Measurements from ENCODE around the gene UNG.

UNG gene

DNA sequence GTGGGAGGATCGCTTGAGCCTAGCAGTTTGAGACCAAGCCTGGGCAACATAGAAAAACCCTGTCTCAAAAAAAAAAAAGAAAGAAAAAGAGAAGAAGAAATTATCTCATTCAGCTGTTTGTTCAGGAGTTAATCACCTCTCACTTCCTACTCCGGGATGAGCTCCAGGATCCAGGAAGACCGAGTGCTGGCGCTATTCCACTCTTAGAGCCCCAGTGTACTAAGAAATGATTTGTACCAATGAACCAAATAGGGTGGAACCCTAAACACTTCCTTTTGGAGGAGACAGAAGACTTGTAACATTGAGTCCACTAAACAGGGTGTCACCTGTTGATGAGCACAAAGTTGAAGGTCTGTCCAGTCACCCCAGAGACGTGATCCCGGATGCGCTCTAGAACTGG, 7.7 kb upstream of the UNG start:
- no peak for DNase-seq

DNA sequence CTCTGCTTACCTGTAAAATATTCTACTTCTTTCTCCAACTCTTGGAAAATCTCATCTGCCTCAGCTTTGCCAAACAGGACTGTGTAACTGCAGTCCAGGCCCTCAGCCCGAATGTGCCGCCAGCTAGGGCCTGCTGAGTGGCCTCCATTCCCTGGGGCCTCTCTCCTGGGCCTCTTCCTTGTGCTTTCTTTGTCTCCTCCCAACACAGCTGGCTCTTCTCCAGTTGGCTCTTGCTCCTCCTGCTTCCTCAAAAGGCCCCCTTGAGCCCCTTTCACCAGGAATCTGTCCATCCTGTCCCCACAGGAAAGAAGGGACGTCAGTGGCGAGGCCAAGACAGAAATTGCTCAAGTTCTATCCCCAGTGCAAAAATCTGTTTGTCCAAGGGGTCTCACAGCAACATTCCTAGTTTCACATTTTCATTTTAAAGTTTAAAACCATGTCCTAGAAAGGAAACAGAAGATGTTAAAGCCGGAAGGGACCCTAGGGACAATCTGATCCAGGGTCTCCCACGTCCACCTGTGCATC, 4.8 kb upstream of the UNG start:
- no peak for DNase-seq

DNA sequence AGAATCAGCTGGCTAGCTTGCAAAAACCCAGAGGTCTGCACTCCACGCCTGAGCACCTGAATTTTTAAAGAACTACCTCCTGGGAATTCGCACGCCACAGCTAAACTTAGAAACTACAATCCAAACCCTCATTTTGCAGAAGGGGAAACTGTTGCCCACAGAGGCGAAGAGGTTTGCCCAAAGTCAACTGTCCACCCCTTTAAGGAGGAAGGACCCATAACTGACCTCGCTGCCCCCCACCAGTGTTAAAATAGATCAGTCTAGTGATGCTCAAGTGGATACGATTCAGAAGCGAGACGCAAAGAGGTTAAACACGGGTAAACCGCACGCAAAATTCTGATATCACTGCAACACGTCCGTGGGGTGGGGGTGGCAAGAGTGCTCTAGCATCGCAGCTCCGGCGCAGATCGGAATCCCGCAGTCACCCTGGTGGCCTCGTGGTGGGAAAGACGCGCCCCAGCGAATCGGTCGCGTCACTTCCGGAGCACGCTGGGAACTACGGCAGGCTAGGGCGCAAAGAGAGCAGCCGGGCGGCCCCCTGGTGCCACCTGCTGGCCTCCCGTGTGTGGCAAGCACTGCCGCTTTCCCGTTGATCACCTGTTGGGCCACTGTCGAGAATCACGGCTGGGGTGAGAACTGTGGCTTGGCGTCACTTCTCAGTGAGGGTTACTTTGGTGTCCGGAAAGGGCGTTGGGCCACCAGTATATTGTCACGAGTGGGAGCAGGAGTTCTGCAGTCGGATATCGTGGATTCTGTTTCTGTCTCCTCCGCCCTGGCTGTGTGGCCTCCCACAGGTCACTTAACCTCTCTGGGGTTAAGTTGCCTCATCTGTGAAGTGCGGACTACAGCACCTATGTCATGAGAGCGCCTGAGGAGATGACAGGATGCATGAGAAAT, 4.1 kb upstream of the UNG start, which contains the start of gene ALKBH2:
Gene ALKBH2 (minus strand): TSS at position 451 of the 897 bp plus-strand sequence. CDS start 686 bp downstream, outside the sequence.
- DNase-seq = peak; percentile 88 to 90 (median 90)

GRCh38 chr12:109097140-109097434, 310 bp upstream of the UNG start:
- DNase-seq = no peak

DNA sequence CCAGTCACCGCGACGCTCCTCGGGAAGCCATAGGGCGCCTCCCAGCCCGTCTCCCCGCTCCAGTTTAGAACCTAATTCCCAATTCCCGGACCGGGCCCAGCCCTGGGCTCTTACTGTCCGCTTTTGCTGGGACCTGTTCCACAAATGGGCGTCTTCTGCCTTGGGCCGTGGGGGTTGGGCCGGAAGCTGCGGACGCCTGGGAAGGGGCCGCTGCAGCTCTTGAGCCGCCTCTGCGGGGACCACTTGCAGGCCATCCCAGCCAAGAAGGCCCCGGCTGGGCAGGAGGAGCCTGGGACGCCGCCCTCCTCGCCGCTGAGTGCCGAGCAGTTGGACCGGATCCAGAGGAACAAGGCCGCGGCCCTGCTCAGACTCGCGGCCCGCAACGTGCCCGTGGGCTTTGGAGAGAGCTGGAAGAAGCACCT, 797 bp downstream of the UNG start:
- DNase-seq = no peak

DNA sequence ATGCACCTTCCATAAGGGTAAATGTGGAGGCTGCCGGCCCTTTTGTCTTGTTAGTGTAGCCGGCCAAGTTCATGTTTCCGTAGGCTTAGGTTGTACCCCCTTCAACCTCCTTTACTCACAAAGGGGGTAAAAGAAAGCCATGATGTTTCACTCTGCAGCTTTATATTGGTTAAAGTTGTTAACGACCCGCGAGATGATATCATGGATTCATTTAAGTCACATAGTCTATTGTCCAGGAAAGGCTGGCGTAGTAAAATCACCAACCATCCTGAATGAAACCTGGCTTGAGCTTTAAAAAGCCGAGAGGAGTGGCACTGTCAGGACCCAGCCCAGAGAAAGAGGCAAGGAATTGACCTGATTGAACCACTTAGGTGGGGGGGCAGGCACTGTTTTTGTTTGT, 1.3 kb downstream of the UNG start:
- DNase-seq = no peak

- DNase-seq = no peak
Observed at GRCh38 chr12:109099431-109100020, 2.1 kb downstream of the UNG start.

DNA sequence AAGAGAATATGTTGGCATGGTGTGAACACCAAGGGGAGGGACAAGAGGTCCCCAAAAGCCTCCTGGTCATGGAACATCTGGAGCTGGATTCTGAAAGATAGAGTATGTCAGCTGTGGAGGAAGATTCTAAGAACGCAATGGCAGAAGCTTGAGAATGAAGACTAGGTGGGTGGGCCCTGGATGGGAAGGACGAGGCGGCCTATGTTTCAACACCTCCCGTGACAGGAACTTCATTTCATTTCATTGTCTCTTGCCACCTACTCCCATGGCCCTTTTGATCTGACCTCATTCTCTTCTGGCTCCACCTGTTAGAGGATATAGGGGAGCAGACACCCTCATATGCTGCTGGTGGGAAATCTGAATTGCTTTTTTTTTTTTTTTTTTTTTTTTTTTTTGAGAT, 3.3 kb downstream of the UNG start:
- DNase-seq = no peak

DNA sequence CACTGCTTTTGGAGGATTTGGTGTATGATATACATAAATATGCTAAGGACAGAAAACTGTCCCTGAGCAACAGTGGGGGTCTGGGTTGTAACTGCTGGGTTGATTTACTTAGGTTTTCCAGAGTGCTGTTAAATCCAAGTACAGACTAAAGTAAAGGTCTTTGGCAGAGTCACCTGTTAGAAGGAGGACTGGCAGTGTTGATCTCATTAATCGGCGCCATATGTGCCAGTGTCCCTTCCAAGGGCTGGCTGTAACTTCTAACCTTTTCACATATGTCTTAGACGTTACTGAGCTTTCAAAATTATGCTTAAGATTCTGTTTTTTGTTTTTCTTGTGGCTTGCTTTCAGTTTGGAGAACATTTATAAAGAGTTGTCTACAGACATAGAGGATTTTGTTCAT, 5.1 kb downstream of the UNG start:
- no peak for DNase-seq

DNA sequence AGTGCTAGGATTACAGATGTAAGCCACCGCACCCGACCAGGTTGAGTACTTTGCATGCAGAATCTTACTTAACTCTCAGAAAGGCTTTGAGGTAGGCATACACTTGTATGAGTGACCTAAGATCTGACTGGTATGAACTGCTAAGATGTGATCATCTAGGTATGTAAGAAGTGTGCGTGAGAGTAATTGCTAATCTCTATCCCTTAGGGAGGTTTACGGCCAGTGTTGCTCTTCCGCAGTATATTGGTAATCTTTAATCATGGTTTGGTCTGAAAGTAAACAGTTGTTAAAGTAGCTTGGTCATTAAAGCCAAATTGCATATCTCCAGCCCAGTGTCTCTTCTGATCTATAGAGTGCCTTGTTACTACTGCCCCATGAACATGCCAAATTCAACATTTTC, 7.8 kb downstream of the UNG start:
- no peak for DNase-seq

DNA sequence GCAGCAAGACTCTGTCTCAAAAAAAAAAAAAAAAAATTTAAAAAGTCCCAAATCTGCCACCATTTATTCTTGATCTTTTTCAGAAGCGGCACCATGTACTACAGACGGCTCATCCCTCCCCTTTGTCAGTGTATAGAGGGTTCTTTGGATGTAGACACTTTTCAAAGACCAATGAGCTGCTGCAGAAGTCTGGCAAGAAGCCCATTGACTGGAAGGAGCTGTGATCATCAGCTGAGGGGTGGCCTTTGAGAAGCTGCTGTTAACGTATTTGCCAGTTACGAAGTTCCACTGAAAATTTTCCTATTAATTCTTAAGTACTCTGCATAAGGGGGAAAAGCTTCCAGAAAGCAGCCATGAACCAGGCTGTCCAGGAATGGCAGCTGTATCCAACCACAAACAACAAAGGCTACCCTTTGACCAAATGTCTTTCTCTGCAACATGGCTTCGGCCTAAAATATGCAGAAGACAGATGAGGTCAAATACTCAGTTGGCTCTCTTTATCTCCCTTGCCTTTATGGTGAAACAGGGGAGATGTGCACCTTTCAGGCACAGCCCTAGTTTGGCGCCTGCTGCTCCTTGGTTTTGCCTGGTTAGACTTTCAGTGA, 12.5 kb downstream of the UNG start:
- no peak for DNase-seq

DNA sequence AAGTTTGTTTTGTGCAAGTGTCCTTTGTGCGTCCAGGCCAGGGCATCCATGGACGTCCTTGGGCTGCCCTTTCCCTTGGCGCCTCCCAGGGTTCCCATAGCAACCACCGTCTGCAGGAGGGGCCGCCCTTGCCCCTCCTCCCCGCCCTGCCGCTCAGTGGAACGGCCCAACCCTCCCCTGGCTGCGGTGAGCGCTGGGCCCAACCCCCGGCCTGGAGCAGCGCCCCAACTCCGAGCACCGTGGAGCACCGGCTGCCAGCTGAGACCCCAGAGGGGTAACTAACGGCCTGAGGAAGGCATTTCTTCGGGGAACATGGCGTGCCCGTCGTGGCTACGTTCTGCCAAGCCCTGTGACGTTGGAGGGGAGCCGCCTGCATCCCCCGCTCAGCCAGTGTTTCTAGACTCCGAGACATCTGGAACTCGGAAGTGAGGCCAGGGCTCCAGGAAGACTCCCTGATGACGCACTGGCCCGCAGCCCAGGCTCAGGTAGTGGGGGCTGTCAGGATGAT, 13.6 kb downstream of the UNG start:
- DNase-seq = peak in 1 of 4 experiments; percentile 42

DNA sequence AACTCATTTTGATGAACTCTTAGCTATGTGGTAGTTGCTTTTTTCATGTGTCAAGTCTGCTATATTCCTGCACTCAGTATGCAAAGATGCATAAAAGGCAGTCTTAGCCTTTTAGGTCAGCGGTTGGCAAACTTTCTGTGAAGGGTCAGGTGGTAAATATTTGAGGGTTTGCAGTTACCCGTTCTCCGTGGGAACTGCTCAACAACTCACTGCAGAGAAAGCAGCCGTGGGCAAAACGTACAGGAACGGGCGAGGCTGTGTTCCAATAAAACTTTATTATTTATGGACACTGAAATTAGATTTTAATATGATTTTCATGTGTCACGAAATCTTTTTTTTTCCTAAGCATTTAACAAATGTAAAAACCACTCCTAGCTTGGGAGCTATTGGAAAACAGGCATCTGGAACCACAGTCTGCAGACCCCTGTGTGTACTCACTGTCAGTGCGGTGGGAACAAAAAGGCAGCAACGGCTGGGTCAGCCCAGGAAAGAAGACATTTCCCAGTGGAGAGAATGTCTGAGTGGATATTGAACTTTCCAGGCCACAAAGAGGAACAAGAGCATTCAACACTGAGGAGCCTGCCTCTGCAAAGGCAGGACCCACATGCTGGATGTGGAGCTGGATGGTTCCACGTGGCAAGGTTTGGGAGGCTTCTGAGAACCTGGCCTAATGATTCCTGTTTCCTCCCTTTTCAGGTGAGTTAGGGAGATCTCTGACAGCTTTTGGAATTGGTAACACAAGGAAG, 15.5 kb downstream of the UNG start:
- no peak for DNase-seq

GRCh38 chr12:109113661-109114321, 16.4 kb downstream of the UNG start:
- DNase-seq = no peak

GRCh38 chr12:109114644-109115043, 17.2 kb downstream of the UNG start:
- no peak for DNase-seq

DNA sequence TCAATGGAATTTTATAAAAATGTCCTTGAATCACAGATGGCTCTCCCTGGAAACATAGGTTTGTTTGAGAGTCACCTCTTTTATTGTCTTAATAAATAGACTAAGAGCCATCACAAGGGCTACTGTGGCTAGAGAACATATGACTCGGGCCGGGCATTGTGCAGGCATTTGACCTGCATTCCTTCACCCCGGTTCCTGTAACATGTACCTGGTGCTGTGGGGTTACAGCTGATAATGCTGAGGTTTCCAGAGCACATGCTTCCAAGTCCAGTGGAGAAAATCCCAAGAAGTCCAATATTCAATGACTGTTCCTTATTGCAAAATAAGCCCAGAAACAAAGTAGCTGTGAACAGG, 18.0 kb downstream of the UNG start:
- no peak for DNase-seq

DNA sequence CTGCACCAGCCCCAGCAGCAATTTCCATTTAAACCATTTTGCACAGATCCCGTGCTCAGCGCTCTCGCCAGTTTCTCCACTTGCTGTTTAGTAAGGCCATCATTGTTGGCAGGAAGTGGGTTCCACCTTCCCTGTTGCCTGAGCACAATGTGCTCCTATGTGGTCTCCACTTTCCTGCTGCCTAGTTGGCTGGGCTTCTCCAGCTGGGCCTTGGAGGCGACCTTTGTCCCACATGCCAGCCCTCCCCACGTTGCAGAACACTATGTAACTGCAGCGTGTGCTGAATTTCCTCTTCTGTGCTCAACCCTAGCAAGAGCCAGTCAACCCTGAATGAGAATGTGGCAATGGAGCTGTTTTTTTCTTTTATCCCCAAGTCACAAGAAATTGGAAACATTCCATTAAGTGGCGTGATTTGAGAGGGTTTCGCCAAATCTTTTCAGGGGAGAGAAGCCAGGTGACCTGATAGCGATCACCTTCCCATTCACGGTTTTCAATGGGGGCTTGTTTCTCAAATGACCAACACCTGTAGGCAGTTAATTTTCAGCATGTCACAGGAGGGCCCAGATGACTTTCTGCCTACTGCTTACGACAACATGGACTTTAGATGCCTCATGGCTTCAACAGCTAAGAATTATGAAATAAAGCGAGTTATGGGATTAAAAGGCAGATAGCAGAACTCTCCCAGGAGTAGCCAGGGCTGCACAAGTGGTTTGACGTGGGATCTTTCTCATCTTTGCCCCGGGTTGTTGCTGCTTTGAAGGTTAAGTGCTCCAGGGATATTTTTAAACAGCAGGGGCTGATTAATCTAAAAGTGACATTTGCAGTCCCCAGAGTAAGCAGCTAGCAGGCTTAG, 18.6 kb downstream of the UNG start, which contains the start of gene ACACB:
Gene ACACB (plus strand): TSS at position 830 of the 853 bp plus-strand sequence. CDS start 22,819 bp downstream, outside the sequence.
- no peak for DNase-seq

DNA sequence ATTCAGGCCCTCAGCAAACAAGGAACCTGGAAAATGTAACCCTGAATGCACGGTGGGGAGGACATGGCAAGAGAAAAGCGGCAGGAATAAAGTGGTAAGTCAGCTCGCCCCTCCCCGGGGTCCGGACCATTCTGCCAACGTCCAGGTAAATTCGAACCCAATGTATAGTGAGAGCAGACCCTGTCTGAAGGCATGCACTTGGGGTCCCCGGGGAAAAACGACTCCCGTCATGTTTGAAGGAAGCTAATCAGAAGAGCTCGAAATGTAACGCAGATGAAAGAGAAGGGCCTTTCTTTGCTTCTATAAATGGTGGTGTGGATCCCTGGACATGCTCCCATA, 19.2 kb downstream of the UNG start:
- DNase-seq = no peak

- no peak for DNase-seq
Observed at GRCh38 chr12:109120095-109120494, 22.7 kb downstream of the UNG start.

GRCh38 chr12:109120557-109120956, 23.2 kb downstream of the UNG start:
- no peak for DNase-seq

DNA sequence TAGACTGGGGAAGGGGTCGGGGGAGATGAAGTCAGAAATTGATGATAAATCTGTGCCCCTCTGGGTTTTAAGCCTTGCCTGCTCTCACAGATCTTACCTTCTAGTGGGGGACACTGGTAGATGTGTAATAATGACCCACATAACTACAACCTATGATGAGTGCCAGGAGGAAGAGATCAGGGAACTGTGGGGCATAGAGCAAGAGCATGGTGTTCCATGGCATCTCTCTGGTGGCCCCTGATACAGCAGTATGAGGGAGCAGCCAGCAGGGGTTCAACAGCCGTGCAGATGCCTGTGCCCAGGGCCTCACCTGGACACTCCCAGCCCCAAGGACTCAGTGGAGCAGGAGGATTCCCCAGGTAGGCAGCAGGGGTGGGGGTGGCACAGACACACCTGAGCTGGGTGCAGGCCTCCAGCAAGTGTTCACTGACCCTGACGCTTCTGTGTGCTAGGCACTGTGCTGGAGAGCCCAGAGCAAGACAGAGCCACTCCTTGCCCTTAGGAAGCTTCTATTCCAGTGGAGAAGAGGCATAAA, 24.0 kb downstream of the UNG start:
- DNase-seq = no peak

All from activated naive CD4-positive, alpha-beta T cell (primary cell).